Activated B cell treated with CpG ODN at 0.5 μM for 24 hours (primary cell): ENCODE measurements around the gene ATP8A2. TPM values are rescaled to one million over a fixed set of nuclear protein-coding genes. Genes with fewer than 3 reads are reported as not detected.

Experiments
- ATAC-seq: fragments of 200-7000 bp; cut with Tn5 transposase; one replicate; pipeline ENCODE4 v1.10.0; 2021; ENCODE audit warnings: low read depth, mild to moderate bottlenecking, moderate library complexity
- CTCF ChIA-PET: fragments of 350-600 bp; sonication (Branson Sonifier 250); formaldehyde crosslinking; loops from one replicate; lab custom pipeline; 2021; ENCODE audit warnings: antibody characterized with exemption; lab: Charles Lee
- POLR2A ChIA-PET: fragments of 350-600 bp; sonication (Branson Sonifier 250); formaldehyde crosslinking; loops from one replicate; lab custom pipeline; 2021; ENCODE audit warnings: antibody characterized with exemption; lab: Charles Lee
- DNase-seq: peaks from one replicate; pipeline ENCODE4 v3.0.0; 2022
- H3K27ac Mint-ChIP-seq: one replicate; pipeline ENCODE4 v1.8.0; 2020; ENCODE audit warnings: mixed read lengths
- H3K27me3 Mint-ChIP-seq: one replicate; pipeline ENCODE4 v1.8.0; 2021; ENCODE audit warnings: mixed read lengths
- H3K36me3 Mint-ChIP-seq: one replicate; pipeline ENCODE4 v1.8.0; 2021; ENCODE audit warnings: low read depth, mixed read lengths
- H3K4me1 Mint-ChIP-seq: one replicate; pipeline ENCODE4 v1.8.0; 2021; ENCODE audit warnings: mixed read lengths
- H3K4me3 Mint-ChIP-seq: one replicate; pipeline ENCODE4 v1.8.0; 2020; ENCODE audit warnings: mild to moderate bottlenecking, mixed read lengths
- H3K9me3 Mint-ChIP-seq: one replicate; pipeline ENCODE4 v1.8.0; 2020; ENCODE audit warnings: mixed read lengths
- intact Hi-C: fragments of 100-400 bp; cut with micrococcal nuclease; formaldehyde crosslinking; loops from one replicate; pipeline ENCODE4 v1.15.1; 2024
- total RNA-seq: library from RNA; stranded (reverse); gene quantifications from 2 replicates; pipeline ENCODE4 v1.2.3, GENCODE V29; 2022
- TF ChIP-seq, protein P1 (sequence below): fragments of 200-600 bp; IDR thresholded peaks from one replicate; pipeline ENCODE4 v1.8.0; 2022; ENCODE audit warnings: antibody characterized with exemption, mild to moderate bottlenecking

Gene ATP8A2
- total RNA-seq, 1 donor from 2014 or later, result not detected

DNA sequence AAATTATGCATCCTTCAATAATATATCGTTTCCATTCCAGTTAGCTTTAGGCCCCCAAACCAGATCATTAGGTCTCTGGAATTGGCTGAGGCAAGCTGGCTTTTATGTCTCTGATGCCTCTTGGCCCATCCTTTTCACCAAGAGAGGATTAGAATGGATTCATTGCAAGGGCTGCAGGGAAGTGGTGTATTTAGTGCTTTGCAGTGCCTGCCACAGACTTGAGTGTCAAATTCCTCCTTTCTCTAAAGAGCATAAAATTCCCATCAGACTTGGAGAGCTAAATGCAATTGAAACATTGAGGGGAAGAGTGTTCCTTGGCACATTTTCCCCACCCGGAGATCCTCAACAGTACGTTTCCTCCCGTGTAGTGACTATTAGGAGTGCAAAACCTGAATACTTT is 302.6 kb downstream of the ATP8A2 start:
- H3K4me1 Mint-ChIP-seq, result no peaks in the 10 kb centered on the region
- H3K9me3 Mint-ChIP-seq, result peaks cover 3% of the 10 kb centered on the region
- POLR2A ChIA-PET, result no interaction called here
- DNase-seq (no peak), ATAC-seq (no peak)
- TF ChIP-seq, protein P1, sequence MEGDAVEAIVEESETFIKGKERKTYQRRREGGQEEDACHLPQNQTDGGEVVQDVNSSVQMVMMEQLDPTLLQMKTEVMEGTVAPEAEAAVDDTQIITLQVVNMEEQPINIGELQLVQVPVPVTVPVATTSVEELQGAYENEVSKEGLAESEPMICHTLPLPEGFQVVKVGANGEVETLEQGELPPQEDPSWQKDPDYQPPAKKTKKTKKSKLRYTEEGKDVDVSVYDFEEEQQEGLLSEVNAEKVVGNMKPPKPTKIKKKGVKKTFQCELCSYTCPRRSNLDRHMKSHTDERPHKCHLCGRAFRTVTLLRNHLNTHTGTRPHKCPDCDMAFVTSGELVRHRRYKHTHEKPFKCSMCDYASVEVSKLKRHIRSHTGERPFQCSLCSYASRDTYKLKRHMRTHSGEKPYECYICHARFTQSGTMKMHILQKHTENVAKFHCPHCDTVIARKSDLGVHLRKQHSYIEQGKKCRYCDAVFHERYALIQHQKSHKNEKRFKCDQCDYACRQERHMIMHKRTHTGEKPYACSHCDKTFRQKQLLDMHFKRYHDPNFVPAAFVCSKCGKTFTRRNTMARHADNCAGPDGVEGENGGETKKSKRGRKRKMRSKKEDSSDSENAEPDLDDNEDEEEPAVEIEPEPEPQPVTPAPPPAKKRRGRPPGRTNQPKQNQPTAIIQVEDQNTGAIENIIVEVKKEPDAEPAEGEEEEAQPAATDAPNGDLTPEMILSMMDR, result no peak
- peaks cover 3% of the 10 kb centered on the region for H3K36me3 Mint-ChIP-seq
- CTCF ChIA-PET, result no interaction called here
- H3K27me3 Mint-ChIP-seq, result no peaks in the 10 kb centered on the region
- H3K27ac Mint-ChIP-seq, result no peak overlapping the region
- H3K4me3 Mint-ChIP-seq, result no peak overlapping the region
- intact Hi-C loops, result no loop called here

DNA sequence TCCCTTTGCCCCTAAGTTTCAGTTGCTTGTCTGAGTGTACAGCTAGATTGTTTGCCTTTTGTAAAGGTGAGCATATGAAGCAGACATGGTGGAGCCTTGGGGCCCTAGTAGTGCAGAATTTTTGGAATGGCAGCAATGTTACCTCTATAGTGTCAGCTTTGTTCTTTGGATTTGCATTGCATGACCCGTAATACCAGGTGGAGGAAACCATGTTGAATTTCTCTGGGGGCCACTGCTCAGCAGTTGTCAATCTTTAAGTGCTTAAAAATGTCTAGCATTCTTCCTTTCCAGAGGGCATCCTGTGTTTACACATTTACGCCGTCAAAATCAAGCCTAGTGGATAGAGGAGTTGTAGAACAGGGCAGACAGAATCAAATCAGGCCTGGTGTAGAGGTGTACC is 303.3 kb downstream of the ATP8A2 start:
- Mint-ChIP-seq H3K4me3 (no peak overlapping the region), H3K27me3 (no peaks in the 10 kb centered on the region), H3K9me3 (no peaks in the 10 kb centered on the region), H3K4me1 (no peaks in the 10 kb centered on the region), H3K36me3 (no peaks in the 10 kb centered on the region), H3K27ac (no peak overlapping the region)
- ATAC-seq (no peak), DNase-seq (no peak)
- ChIA-PET CTCF (no interaction called here), POLR2A (no interaction called here)
- intact Hi-C loops, result no loop called here
- TF ChIP-seq, protein P1, result no peak

DNA sequence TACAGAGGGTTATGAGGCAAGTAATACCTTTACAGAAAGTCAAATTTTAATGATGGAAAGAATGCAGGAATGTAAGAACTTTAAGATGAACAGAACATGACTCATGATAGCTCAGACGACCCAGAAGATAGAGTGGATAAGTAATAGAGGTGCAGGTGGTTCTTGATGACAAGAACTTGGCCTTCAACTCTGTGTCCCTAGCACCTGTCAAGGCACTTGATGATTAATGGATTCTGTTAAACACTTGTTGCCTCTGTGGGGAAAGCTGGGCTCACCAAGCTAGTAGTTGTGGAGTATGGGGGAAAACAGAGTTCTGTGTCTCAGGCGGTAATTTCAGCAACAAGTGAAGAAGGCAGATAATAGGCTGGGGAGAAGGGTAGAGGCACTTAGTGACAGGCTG is 306.2 kb downstream of the ATP8A2 start:
- ATAC-seq (no peak), DNase-seq (no peak)
- intact Hi-C loops, result no loop called here
- ChIA-PET POLR2A (no interaction called here), CTCF (no interaction called here)
- no peaks in the 10 kb centered on the region for H3K4me1 Mint-ChIP-seq
- no peaks in the 10 kb centered on the region for H3K27me3 Mint-ChIP-seq
- no peak overlapping the region for H3K27ac Mint-ChIP-seq
- TF ChIP-seq, protein P1, result no peak
- no peak overlapping the region for H3K4me3 Mint-ChIP-seq
- no peaks in the 10 kb centered on the region for H3K9me3 Mint-ChIP-seq
- no peaks in the 10 kb centered on the region for H3K36me3 Mint-ChIP-seq

DNA sequence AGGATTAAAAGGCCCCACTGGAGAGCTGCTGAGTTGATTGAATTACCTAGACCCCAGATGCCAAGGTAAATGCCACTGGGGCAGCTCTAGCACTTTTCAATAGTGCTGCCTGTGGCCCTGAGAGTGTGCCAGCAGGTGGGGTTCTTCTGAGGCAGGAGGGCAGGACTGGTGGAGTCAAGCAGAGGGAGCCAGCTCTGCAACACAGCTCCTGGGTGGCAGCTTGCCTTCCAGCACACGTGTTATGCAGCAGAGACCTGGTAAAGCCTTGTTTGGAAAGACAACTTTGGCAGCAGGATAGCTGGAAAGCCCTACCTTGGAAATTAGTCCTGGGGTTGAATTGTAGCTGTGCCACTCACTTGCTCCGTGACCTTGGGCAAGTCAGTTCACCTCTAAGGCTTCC is 306.6 kb downstream of the ATP8A2 start:
- H3K36me3 Mint-ChIP-seq, result no peaks in the 10 kb centered on the region
- ATAC-seq (no peak), DNase-seq (no peak)
- H3K27ac Mint-ChIP-seq, result no peak overlapping the region
- POLR2A ChIA-PET, result no interaction called here
- TF ChIP-seq, protein P1, result no peak
- H3K27me3 Mint-ChIP-seq, result no peaks in the 10 kb centered on the region
- no peaks in the 10 kb centered on the region for H3K4me1 Mint-ChIP-seq
- H3K9me3 Mint-ChIP-seq, result no peaks in the 10 kb centered on the region
- intact Hi-C loops, result no loop called here
- H3K4me3 Mint-ChIP-seq, result no peak overlapping the region
- CTCF ChIA-PET, result no interaction called here

DNA sequence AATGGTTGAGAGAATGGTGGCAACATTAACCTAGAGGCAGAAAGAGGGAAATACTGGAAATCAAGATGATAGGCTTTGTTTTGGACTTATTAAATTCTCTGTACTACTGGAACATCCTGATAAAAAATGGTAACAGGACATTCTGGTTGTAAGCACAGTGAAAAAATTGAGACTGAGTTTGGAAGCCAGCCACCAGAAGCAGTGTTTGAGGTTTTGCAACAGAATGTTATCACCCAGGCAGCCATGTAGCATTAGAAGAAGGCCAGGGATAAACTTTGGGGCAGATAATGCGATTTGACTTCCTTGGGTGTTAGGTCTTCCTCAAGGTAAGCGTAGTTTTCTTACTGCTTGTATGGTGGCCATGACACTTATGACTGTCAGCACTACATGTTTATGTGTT is 307.4 kb downstream of the ATP8A2 start:
- ChIA-PET POLR2A (no interaction called here), CTCF (no interaction called here)
- no peak for ATAC-seq
- no peak for DNase-seq
- Mint-ChIP-seq H3K4me3 (no peak overlapping the region), H3K27ac (no peak overlapping the region), H3K4me1 (no peaks in the 10 kb centered on the region), H3K36me3 (no peaks in the 10 kb centered on the region), H3K9me3 (no peaks in the 10 kb centered on the region), H3K27me3 (no peaks in the 10 kb centered on the region)
- intact Hi-C loops, result no loop called here
- TF ChIP-seq, protein P1, result no peak
